ENCODE results near the gene TBC1D14.

GRCh38 chr4:6889736-6890324, 19.8 kb upstream of the TBC1D14 start:
- TF ChIP-seq, protein P1, sequence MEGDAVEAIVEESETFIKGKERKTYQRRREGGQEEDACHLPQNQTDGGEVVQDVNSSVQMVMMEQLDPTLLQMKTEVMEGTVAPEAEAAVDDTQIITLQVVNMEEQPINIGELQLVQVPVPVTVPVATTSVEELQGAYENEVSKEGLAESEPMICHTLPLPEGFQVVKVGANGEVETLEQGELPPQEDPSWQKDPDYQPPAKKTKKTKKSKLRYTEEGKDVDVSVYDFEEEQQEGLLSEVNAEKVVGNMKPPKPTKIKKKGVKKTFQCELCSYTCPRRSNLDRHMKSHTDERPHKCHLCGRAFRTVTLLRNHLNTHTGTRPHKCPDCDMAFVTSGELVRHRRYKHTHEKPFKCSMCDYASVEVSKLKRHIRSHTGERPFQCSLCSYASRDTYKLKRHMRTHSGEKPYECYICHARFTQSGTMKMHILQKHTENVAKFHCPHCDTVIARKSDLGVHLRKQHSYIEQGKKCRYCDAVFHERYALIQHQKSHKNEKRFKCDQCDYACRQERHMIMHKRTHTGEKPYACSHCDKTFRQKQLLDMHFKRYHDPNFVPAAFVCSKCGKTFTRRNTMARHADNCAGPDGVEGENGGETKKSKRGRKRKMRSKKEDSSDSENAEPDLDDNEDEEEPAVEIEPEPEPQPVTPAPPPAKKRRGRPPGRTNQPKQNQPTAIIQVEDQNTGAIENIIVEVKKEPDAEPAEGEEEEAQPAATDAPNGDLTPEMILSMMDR (IDR thresholded peaks at IDR 0.05 in 4 of 5, conservative IDR thresholded peaks at IDR 0.05 in 1 of 5): no peak
- no peak for TF ChIP-seq POLR2A (IDR thresholded peaks at IDR 0.05)

All from gastrocnemius medialis (tissue), 4 donors.